IPS DF 6.9 (cell line): ENCODE data around the gene RHNO1.

Experiments used
- DNase-seq: peaks from one replicate; pipeline ENCODE4 v3.0.0-alpha.2; 2013; ENCODE audit warnings: low read depth, low spot score
- H3K27ac ChIP-seq: one replicate; pipeline ENCODE4 v1.5.1; 2013; ENCODE audit warnings: low read length, control low read depth
- H3K27me3 ChIP-seq: 2 replicates; pipeline ENCODE4 v1.6.1; 2013; ENCODE audit warnings: mild to moderate bottlenecking, low read length; ENCODE audit not compliant: control insufficient read depth, insufficient read depth
- H3K36me3 ChIP-seq: 2 replicates; pipeline ENCODE4 v1.6.1; 2013; ENCODE audit warnings: low read length; ENCODE audit not compliant: control insufficient read depth, insufficient read depth
- H3K4me1 ChIP-seq: 2 replicates; pipeline ENCODE4 v1.6.1; 2013; ENCODE audit warnings: low read length; ENCODE audit not compliant: control insufficient read depth, insufficient read depth
- H3K4me3 ChIP-seq: 2 replicates; pipeline ENCODE4 v1.5.1; 2013; ENCODE audit warnings: mild to moderate bottlenecking, low read length
- H3K9me3 ChIP-seq: 2 replicates; pipeline ENCODE4 v1.6.1; 2013; ENCODE audit warnings: low read length, inconsistent platforms; ENCODE audit not compliant: control insufficient read depth, insufficient read depth
- WGBS: extraction: QIAGEN DNeasy Blood & Tissue Kit; methylation state at CpG from one replicate; pipeline ENCODE4 v1.1.7; 2013; ENCODE audit warnings: mixed read lengths, missing lambda C conversion rate; ENCODE audit not compliant: insufficient read length, insufficient coverage; 5-methylcytosine and 5-hydroxymethylcytosine counted together

Gene RHNO1

GRCh38 chr12:2842948-2843347 lies 34.1 kb upstream of the RHNO1 start:
- no peaks in the 10 kb centered on the region for H3K36me3 ChIP-seq

GRCh38 chr12:2844786-2845185 lies 32.2 kb upstream of the RHNO1 start:
- no CpG with 5 or more reads among the region's 9 CpGs for WGBS
- DNase-seq, result no peak
- Histone ChIP-seq H3K36me3 (no peaks in the 10 kb centered on the region), H3K9me3 (no peaks in the 10 kb centered on the region), H3K27me3 (no peaks in the 10 kb centered on the region), H3K27ac (no peak overlapping the region), H3K4me1 (no peaks in the 10 kb centered on the region), H3K4me3 (no peak overlapping the region)

More at GRCh38 chr12:2842948-2843347, 34.1 kb upstream of the RHNO1 start:
- DNase-seq, result no peak
- no peaks in the 10 kb centered on the region for H3K4me1 ChIP-seq
- H3K4me3 ChIP-seq, result no peak overlapping the region
- WGBS, result no CpG with 5 or more reads among the region's 5 CpGs
- H3K9me3 ChIP-seq, result no peaks in the 10 kb centered on the region
- no peaks in the 10 kb centered on the region for H3K27me3 ChIP-seq
- H3K27ac ChIP-seq, result no peak overlapping the region

GRCh38 chr12:2845280-2845679 lies 31.7 kb upstream of the RHNO1 start:
- Histone ChIP-seq H3K27me3 (no peaks in the 10 kb centered on the region), H3K4me1 (no peaks in the 10 kb centered on the region), H3K36me3 (no peaks in the 10 kb centered on the region), H3K4me3 (no peak overlapping the region), H3K27ac (no peak overlapping the region), H3K9me3 (no peaks in the 10 kb centered on the region)
- WGBS, result no CpG with 5 or more reads among the region's 6 CpGs
- DNase-seq, result no peak

DNA sequence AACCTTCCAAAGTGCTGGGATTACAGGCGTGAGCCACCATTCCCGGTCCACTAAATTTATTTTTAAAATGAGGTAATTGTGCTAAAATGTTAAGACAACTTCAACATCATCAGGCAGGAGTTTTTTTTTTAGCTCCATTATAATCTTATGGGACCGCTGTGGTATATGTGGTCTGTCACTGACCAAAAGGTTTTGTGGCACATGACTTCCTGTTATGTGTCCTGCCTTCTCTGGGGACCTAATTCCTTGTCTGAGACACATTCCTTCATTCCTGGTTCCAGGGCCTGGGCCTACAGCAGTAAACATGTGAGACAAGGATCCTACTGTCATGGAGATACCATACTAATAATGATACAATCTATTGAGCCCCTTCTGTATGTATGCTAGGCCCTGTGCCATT lies 25.1 kb upstream of the RHNO1 start:
- Histone ChIP-seq H3K9me3 (no peaks in the 10 kb centered on the region), H3K27ac (no peak overlapping the region), H3K4me3 (no peak overlapping the region), H3K4me1 (no peaks in the 10 kb centered on the region), H3K36me3 (no peaks in the 10 kb centered on the region), H3K27me3 (no peaks in the 10 kb centered on the region)
- WGBS, result no CpG with 5 or more reads among the region's 3 CpGs
- no peak for DNase-seq

DNA sequence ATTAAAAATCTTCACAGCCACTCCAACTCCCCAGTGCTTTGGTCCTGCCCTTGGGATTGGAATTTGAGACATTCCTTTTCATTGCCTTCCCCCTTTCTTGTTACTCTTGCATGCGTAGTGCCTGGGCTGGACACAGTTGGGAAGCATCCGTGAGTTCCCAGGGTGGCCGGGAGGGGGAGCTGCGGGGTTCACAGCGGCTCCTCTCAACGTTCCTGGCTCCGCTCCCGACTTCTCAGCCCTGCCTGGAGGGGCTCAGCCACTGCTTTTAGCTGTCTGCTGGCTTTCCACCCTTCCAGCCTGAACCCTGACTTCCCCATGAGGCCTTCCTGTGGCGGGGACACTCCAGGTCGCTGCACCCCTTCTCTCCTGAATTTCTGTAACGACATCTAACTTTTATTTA lies 23.4 kb upstream of the RHNO1 start:
- H3K27ac ChIP-seq, result no peak overlapping the region
- H3K36me3 ChIP-seq, result 0 out of 2 replicates have a peak, but pooled peaks cover 2% of the 10 kb centered on the region
- H3K4me3 ChIP-seq, result no peak overlapping the region
- no peaks in the 10 kb centered on the region for H3K9me3 ChIP-seq
- H3K4me1 ChIP-seq, result no peaks in the 10 kb centered on the region
- no CpG with 5 or more reads among the region's 11 CpGs for WGBS
- peak; percentile 81 for DNase-seq
- no peaks in the 10 kb centered on the region for H3K27me3 ChIP-seq

- H3K4me1 ChIP-seq, result no peaks in the 10 kb centered on the region
- peaks cover 10% of the 10 kb centered on the region; the same call in 1 of the 2 replicates for H3K36me3 ChIP-seq
- H3K27me3 ChIP-seq, result no peaks in the 10 kb centered on the region
- H3K9me3 ChIP-seq, result no peaks in the 10 kb centered on the region
- no CpG with 5 or more reads among the region's 25 CpGs for WGBS
- no peak for DNase-seq
- no peak overlapping the region for H3K4me3 ChIP-seq
- H3K27ac ChIP-seq, result no peak overlapping the region
Observed at GRCh38 chr12:2854669-2855453, 22.2 kb upstream of the RHNO1 start.

DNA sequence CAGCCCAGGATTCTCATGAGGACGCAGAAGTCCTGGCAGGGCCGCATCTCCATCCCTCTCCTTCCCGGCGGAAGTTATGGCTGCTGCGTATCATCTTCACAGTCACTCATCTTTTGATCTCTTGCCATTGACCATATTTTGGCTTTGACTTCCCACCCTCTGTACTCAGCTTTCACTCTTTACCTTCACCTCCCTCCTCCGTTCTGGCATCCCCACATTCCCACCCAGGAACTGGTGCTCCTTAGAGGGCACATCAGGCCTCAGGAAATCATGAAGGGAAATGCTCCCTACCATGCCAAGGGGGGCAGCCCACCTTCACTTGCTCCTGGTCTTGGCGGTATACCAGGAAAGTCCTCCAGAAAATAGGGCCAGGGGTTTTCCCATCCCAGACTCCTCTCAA lies 21.5 kb upstream of the RHNO1 start:
- Histone ChIP-seq H3K27ac (no peak overlapping the region), H3K4me3 (no peak overlapping the region), H3K36me3 (peaks cover 10% of the 10 kb centered on the region; the same call in 1 of the 2 replicates), H3K27me3 (no peaks in the 10 kb centered on the region), H3K4me1 (no peaks in the 10 kb centered on the region), H3K9me3 (no peaks in the 10 kb centered on the region)
- DNase-seq, result no peak
- WGBS, result no CpG with 5 or more reads among the region's 7 CpGs

- WGBS, result no CpG with 5 or more reads among the region's 3 CpGs
- DNase-seq, result no peak
- Histone ChIP-seq H3K4me3 (no peak overlapping the region), H3K27me3 (no peaks in the 10 kb centered on the region), H3K9me3 (no peaks in the 10 kb centered on the region), H3K36me3 (peaks cover 10% of the 10 kb centered on the region; the same call in 1 of the 2 replicates), H3K4me1 (no peaks in the 10 kb centered on the region), H3K27ac (no peak overlapping the region)
Observed at GRCh38 chr12:2856051-2856450, 21.0 kb upstream of the RHNO1 start.

DNA sequence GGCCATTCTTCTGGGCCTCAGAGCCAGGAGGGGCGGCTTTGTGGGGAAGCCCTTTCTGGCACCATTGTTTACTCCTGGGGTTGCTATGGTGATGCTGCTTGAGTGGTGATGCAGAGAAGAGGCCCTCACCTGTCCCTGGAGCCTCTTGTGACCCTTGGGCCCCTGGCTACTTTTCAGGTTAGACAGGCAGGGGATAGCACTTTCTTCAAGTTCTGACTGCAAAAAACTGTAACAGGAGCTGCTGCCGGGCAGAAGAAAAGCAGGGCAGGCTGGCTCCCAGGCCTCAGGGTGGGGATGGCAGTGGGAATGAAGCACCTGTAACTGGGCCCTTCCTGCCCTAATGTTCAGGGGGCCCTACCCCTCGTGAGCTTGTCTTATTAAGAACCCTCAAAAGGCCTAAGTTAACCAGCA lies 20.0 kb upstream of the RHNO1 start, which contains the start of gene TEX52:
TSS of gene TEX52 (minus strand) at position 19 of the 411 bp plus-strand sequence. CDS start at position 6, 13 bp downstream.
- no peak for DNase-seq

GRCh38 chr12:2857576-2857975 lies 19.4 kb upstream of the RHNO1 start:
- no peak overlapping the region for H3K4me3 ChIP-seq
- no peaks in the 10 kb centered on the region for H3K4me1 ChIP-seq
- H3K36me3 ChIP-seq, result peaks cover 10% of the 10 kb centered on the region; the same call in 1 of the 2 replicates
- no peaks in the 10 kb centered on the region for H3K9me3 ChIP-seq
- no peak overlapping the region for H3K27ac ChIP-seq
- no peaks in the 10 kb centered on the region for H3K27me3 ChIP-seq
- no peak for DNase-seq
- WGBS, result no CpG with 5 or more reads among the region's 7 CpGs

More for the DNA sequence above, 20.0 kb upstream of the RHNO1 start, which contains the start of gene TEX52:
- Histone ChIP-seq H3K9me3 (no peaks in the 10 kb centered on the region), H3K27ac (no peak within 1 kb of the TSS), H3K4me3 (no peak within 1 kb of the TSS), H3K27me3 (no peaks in the 10 kb centered on the region), H3K4me1 (no peaks in the 10 kb centered on the region), H3K36me3 (peaks cover 10% of the 10 kb centered on the region; the same call in 1 of the 2 replicates)
- WGBS, result no CpG with 5 or more reads among the region's 3 CpGs
